HG03571 (cell line): ENCODE data around the gene UNC80.
"Not testable (repeated sequence)": the region's sequence is repeated elsewhere in the genome, so short reads cannot be mapped to it uniquely, and the experiment has no call there.

Experiments used
- ATAC-seq: cut with Tn5 transposase; IDR thresholded peaks from one replicate; pipeline ENCODE4 v1.9.1; 2021; ENCODE audit not compliant: unreplicated experiment

Gene UNC80

GRCh38 chr2:209771474-209772289 lies at the start of gene UNC80:
Gene UNC80, plus strand, starts transcription at chr2:209771832. Its CDS starts 241 bp downstream, at chr2:209772073.
- no peak for ATAC-seq

DNA sequence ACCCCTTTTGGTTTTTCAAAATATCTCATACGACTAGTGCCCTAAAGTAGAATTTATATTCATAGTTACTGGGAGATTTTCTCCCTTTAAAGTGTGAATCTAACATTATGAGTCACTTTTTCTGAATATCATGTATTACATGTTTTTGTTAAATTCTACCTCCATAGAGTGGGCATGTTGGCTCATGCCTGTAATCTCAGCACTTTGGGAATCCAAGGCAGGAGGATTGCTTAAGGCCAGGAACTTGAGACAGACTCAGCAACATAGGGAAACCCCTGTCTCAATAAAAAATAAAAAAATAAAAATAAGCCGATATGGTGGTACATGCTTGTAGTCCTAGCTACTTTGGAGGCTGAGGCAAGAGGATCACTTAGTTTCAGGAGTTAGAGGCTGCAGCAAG lies 45.3 kb upstream of the UNC80 start:
- ATAC-seq, result no peak

- no peak for ATAC-seq
Measured at GRCh38 chr2:209727077-209727476, 44.6 kb upstream of the UNC80 start.

- no peak for ATAC-seq
Measured at GRCh38 chr2:209734805-209735204, 36.8 kb upstream of the UNC80 start.

GRCh38 chr2:209741953-209742352 lies 29.7 kb upstream of the UNC80 start:
- ATAC-seq, result no peak

DNA sequence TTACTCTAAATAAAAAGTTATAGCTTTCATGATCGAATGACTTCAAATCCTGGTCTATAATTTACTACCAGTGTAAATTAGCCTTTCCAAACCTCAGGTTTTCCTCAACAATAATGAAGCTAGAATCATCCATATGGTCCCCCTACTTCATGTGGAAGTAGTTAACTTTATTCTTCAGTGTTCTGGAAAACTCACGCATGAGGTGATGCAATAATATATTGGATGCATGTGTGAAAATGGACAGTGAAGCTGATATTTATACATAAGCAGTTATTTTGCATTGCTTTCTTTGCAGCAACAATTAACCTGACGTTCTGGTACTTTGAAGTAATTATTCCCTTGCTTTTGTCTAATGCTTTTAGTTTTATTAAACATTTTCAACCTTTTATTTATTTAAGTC lies 18.6 kb upstream of the UNC80 start:
- no peak for ATAC-seq

DNA sequence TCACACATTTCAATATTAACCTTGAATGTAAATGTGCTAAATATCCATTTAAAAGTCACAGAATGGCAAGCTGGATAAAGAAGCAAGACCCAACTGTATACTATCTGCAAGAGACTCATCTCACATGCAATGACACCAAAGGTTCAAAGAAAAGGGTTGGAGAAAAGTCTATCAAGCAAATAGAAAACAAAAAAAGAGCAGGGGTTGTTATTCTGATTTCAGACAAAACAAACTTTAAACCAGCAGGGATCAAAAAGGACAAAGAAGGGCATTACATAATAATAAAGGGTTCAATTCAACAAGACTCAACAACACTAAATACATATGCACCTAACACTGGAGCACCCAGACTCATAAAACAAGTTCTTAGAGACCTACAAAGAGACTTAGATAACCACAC lies 14.5 kb upstream of the UNC80 start:
- no peak for ATAC-seq

DNA sequence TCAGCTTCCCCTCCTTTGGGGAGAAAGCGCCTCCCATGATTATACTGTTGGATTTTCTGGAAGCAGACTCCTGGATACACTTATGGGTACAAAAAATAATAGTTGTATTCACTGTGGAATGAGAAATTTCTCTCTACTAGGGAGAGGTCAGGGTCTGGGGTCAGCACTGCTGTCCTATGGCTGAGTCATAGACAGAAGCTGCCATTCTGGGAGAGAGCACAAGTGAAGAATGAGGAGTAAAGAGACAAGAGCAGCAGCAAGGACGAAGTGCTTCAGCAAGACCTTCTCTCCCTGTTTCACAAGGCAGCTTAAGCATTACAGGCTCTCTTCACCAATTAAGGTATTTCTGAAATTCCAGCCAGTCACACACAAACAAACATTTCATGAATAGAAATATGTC lies 10.1 kb upstream of the UNC80 start:
- no peak for ATAC-seq

DNA sequence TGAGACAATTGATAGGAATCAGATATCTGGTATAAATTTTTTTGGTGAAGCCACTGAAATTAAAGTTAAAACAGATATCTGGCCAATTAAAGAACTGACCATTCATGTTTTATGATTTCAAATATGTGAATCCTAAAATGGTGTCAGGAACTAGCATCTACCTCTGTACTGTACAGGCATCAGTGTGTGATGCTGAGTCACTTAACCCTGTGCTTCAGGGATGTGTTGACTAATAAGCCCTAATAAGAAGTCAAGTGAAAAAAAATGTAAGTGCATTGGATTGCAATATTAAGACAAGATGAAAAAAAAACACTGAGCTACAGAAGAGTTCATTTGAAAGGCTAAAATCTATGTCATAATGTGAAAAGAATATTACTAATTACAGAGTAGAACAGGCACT lies 9.1 kb upstream of the UNC80 start:
- ATAC-seq, result no peak

- ATAC-seq, result no peak
Measured at GRCh38 chr2:209763106-209763505, 8.5 kb upstream of the UNC80 start.

DNA sequence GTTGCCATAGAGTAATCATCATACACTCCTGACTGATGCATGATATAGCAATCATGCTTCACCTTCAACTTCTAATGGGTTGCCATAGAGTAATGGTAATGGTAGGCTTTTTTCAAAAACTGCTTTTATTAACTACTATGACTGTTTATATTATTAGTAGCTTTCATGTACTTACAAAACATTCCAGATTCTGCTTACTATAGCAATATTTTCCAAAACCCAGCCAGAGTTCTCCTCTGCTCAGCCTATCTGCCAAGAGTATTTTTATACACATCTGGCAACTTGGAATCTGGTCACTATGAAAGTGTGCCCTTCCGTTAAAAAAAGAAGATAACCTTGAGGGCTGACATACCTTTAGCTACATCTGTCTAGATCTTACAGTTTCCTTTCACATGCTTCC lies 5.0 kb upstream of the UNC80 start:
- ATAC-seq, result no peak

DNA sequence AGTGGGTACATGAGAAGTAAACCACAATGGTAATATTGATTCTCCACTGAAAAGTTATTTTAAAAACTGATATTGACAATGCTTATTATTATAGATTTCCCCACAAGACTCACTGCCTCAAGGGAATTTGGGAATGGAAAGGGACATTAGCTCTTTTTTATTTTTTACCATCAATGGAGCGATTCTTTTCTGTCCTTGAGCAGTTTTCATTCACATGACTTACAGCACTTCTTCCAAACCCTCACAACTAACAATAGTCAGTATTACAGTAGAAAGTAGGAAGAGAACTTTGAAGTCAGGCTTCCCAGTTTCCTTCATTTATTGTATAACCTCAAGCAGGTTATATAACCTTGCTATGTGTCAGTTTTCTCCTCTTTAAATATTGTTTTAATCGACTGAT lies 4.3 kb upstream of the UNC80 start:
- no peak for ATAC-seq

- no peak for ATAC-seq
Measured at GRCh38 chr2:209768557-209768956, 3.1 kb upstream of the UNC80 start.

- no peak for ATAC-seq
Measured at GRCh38 chr2:209772290-209772685, 656 bp downstream of the UNC80 start.

- no peak for ATAC-seq
Measured at GRCh38 chr2:209773377-209773776, 1.7 kb downstream of the UNC80 start.

- ATAC-seq, result no peak
Measured at GRCh38 chr2:209787416-209787815, 15.8 kb downstream of the UNC80 start.

GRCh38 chr2:209788925-209789324 lies 17.3 kb downstream of the UNC80 start:
- ATAC-seq, result no peak

DNA sequence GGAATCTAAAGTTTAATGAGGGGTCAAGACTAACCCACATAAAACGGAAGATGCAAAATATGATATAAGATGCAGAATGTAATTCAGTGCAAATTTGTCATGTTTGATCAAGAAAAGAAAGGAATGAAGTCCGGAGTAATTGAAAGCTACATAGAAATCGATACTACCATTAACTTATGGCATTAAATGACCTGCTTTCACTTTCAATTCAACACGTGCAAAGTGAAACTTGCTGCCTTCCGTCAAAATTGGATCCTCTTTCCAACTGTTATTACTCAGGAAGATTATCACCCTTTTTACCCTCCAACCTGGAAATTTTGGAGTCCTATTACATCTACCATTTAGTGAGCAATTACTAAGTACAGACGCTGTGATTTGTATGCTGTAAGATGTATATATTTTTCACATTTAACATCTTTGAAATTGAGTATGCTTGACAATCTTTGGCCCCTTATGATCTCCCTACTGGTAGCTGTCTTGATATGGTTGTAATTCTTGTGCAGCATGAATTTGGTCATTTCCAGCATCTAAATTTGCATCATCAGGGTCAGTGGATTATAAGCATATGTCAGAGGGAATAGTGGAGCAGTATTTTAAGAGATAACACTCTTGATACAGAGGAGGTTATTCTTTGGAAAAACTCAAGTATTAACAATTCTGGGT lies 18.6 kb downstream of the UNC80 start:
- ATAC-seq, result no peak

DNA sequence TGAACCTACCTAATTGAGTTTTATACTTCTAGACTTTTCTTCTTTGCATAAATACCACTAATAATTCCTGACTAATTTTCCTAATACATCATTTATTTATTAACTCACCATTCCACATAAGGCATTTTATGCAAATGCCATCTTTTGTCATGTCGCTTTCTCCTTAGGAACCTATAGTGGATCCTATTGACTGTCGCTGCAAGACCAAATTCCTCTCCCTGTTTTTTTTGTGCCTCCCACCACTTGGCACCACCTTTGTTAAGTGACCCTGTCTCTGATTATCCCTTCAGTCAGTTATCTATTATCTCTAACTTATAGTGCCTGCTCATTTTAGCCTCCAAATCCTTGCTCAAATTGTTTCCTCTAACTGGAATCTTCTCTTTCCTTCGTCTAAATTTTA lies 19.5 kb downstream of the UNC80 start:
- no peak for ATAC-seq

- not testable (repeated sequence) for ATAC-seq
Measured at GRCh38 chr2:209795425-209795824, 23.8 kb downstream of the UNC80 start.

- no peak for ATAC-seq
Measured at GRCh38 chr2:209805351-209805750, 33.7 kb downstream of the UNC80 start.

- ATAC-seq, result no peak
Measured at GRCh38 chr2:209806318-209806717, 34.7 kb downstream of the UNC80 start.

DNA sequence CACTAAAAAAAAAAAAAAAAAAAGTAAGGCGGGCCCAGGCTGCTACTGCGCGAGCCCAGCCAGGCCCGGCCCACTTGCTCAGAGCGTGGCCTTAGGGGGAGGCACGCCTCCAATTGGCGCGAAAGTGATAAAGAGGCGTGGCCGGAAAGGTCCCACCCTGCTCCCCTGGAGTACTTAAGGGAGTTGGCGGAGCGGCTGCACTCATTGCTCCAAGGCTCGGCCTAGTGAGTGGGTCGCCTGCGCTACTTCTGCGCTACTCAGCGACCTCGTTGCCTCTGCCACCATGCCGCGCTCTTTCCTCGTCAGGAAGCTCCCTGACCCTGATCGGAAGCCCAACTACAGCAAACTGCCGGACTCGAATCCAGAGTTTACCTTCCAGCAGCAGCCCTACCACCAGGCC lies 36.9 kb downstream of the UNC80 start:
- ATAC-seq, result no peak
